GM08714 (cell line): ENCODE measurements around the gene CMTR1.

Source experiments
- H3K4me3 ChIP-seq: fragments of 200-500 bp; sonication (Bioruptor generic); 2 replicates; pipeline ENCODE4 v1.5.1; 2014; ENCODE audit warnings: mild to moderate bottlenecking, low read length, inconsistent platforms
- ZNF274 ChIP-seq: IDR thresholded peaks from 2 replicates; pipeline ENCODE4 v1.6.1; 2012; ENCODE audit warnings: mild to moderate bottlenecking, low read depth, low read length

CMTR1 gene

GRCh38 chr6:37479266-37479854 lies 46.3 kb downstream of the CMTR1 start:
- no peak overlapping the region for H3K4me3 ChIP-seq
- TF ChIP-seq ZNF274 = no peak

GRCh38 chr6:37480118-37480736 lies 47.2 kb downstream of the CMTR1 start:
- no peak for TF ChIP-seq ZNF274
- no peak overlapping the region for H3K4me3 ChIP-seq

GRCh38 chr6:37480951-37481534 lies 48.0 kb downstream of the CMTR1 start:
- H3K4me3 ChIP-seq = no peak overlapping the region
- no peak for TF ChIP-seq ZNF274

- no peak overlapping the region for H3K4me3 ChIP-seq
- no peak for TF ChIP-seq ZNF274
These were observed 48.9 kb downstream of the CMTR1 start for GRCh38 chr6:37481711-37482605.

GRCh38 chr6:37482606-37483251 lies 49.7 kb downstream of the CMTR1 start:
- no peak for TF ChIP-seq ZNF274
- H3K4me3 ChIP-seq = no peak overlapping the region

- no peak overlapping the region for H3K4me3 ChIP-seq
- TF ChIP-seq ZNF274 = no peak
These were observed 50.4 kb downstream of the CMTR1 start for GRCh38 chr6:37483252-37483901.

- H3K4me3 ChIP-seq = no peak overlapping the region
- no peak for TF ChIP-seq ZNF274
These were observed 51.1 kb downstream of the CMTR1 start for GRCh38 chr6:37483917-37484785.

- TF ChIP-seq ZNF274 = no peak
- no peak overlapping the region for H3K4me3 ChIP-seq
These were observed 51.8 kb downstream of the CMTR1 start for GRCh38 chr6:37484786-37485170.

- no peak overlapping the region for H3K4me3 ChIP-seq
- no peak for TF ChIP-seq ZNF274
These were observed 52.3 kb downstream of the CMTR1 start for GRCh38 chr6:37485291-37485702.

- no peak overlapping the region for H3K4me3 ChIP-seq
- no peak for TF ChIP-seq ZNF274
These were observed 53.3 kb downstream of the CMTR1 start for GRCh38 chr6:37486121-37486839.

- TF ChIP-seq ZNF274 = no peak
- no peak overlapping the region for H3K4me3 ChIP-seq
These were observed 54.8 kb downstream of the CMTR1 start for GRCh38 chr6:37487591-37488380.

- no peak overlapping the region for H3K4me3 ChIP-seq
- no peak for TF ChIP-seq ZNF274
These were observed 55.5 kb downstream of the CMTR1 start for GRCh38 chr6:37488476-37488875.
